Progenitor cell of endocrine pancreas (in vitro differentiated cells): ENCODE data around the gene AHR. TPM values are rescaled to one million over a fixed set of nuclear protein-coding genes. Genes with fewer than 3 reads are reported as not detected.

Source experiments
- DNase-seq: peaks from one replicate; pipeline ENCODE4 v3.0.0; 2021; ENCODE audit warnings: low spot score; ENCODE audit not compliant: unreplicated experiment
- H3K27ac Mint-ChIP-seq: 2 replicates; pipeline ENCODE4 v1.8.0; 2021; ENCODE audit warnings: mild to moderate bottlenecking, moderate library complexity, mixed read lengths
- H3K27me3 Mint-ChIP-seq: 2 replicates; pipeline ENCODE4 v1.8.0; 2021; ENCODE audit warnings: mixed read lengths
- H3K36me3 Mint-ChIP-seq: 2 replicates; pipeline ENCODE4 v1.8.0; 2022; ENCODE audit warnings: mixed read lengths; ENCODE audit not compliant: insufficient read depth
- H3K4me1 Mint-ChIP-seq: 2 replicates; pipeline ENCODE4 v1.8.0; 2021; ENCODE audit warnings: low read depth, mixed read lengths
- H3K4me3 Mint-ChIP-seq: 2 replicates; pipeline ENCODE4 v1.8.0; 2021; ENCODE audit warnings: low read depth, mild to moderate bottlenecking, moderate library complexity, mixed read lengths
- H3K9me3 Mint-ChIP-seq: 2 replicates; pipeline ENCODE4 v1.8.0; 2021; ENCODE audit warnings: low read depth, mixed read lengths
- total RNA-seq: library from RNA; stranded (reverse); gene quantifications from 2 replicates; pipeline ENCODE4 v1.2.1, GENCODE V29; 2021
- TF ChIP-seq, protein P1 (sequence below): fragments of 200-600 bp; sonication (generic); IDR thresholded peaks from one replicate; pipeline ENCODE4 v1.5.0; 2021; ENCODE audit warnings: antibody characterized with exemption, mild to moderate bottlenecking; ENCODE audit not compliant: unreplicated experiment

The AHR gene
- total RNA-seq, 1 donor from 2014 or later: 15.1 TPM

DNA sequence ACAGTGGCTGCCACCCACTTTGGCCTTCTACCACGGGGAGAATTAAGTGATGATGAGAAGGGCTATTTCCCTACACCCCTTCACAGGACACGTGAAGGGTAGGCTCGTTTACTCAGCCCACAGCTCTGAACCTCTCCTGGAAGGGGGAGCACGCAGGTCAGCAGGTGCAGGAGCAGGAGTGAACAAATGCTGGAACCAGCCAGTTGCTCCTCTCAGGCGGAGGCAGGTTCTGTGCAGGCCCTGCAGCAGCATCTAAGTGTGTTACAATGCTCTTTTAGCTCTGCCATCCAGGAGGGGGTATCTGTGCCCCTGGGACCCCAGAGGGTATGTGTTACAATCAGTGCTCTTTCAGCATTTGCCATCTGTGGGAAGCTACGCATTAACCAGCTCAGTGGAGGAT is 61.2 kb downstream of the AHR start:
- TF ChIP-seq, protein P1, sequence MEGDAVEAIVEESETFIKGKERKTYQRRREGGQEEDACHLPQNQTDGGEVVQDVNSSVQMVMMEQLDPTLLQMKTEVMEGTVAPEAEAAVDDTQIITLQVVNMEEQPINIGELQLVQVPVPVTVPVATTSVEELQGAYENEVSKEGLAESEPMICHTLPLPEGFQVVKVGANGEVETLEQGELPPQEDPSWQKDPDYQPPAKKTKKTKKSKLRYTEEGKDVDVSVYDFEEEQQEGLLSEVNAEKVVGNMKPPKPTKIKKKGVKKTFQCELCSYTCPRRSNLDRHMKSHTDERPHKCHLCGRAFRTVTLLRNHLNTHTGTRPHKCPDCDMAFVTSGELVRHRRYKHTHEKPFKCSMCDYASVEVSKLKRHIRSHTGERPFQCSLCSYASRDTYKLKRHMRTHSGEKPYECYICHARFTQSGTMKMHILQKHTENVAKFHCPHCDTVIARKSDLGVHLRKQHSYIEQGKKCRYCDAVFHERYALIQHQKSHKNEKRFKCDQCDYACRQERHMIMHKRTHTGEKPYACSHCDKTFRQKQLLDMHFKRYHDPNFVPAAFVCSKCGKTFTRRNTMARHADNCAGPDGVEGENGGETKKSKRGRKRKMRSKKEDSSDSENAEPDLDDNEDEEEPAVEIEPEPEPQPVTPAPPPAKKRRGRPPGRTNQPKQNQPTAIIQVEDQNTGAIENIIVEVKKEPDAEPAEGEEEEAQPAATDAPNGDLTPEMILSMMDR: no peak
- Mint-ChIP-seq H3K27ac (no peak overlapping the region), H3K9me3 (no peaks in the 10 kb centered on the region), H3K4me1 (no peaks in the 10 kb centered on the region), H3K4me3 (no peak overlapping the region), H3K36me3 (peaks cover 1% of the 10 kb centered on the region), H3K27me3 (no peaks in the 10 kb centered on the region)
- DNase-seq: no peak

DNA sequence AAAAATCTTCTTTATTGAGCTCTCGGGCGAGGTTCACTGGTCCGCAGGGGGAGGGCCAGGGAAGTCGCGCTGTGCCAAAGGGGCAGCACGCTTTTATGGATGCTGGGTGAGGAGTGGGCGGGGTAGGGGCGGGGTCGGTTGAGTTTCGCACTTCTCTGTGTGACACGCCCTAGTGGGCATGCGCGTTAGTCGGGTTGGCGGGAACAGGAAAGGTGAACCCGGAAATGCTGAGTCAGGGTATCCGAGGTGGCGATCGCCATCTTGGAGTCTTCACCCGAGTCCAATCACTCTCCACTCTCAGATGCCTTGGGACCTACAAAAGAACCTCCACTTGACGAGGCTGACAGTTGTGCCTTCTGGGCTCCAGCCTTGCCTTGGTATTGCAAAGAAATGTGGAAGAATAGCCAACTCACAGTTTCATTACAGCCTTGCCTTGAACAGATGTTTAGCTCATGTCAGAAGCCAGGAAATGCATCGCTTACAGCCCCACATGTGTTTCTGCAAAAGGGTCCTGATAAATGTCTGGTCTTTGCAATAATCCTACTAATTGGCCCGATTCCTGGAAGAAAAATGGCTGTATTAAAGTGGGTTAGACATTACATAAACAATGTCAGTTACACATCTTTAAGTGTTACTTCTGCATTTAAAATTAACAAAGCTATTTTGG is 64.1 kb downstream of the AHR start:
- DNase-seq: no peak
- Mint-ChIP-seq H3K36me3 (no peaks in the 10 kb centered on the region), H3K4me3 (no peak overlapping the region), H3K4me1 (no peaks in the 10 kb centered on the region), H3K27ac (no peak overlapping the region), H3K27me3 (no peaks in the 10 kb centered on the region), H3K9me3 (no peaks in the 10 kb centered on the region)
- TF ChIP-seq, protein P1: no peak

DNA sequence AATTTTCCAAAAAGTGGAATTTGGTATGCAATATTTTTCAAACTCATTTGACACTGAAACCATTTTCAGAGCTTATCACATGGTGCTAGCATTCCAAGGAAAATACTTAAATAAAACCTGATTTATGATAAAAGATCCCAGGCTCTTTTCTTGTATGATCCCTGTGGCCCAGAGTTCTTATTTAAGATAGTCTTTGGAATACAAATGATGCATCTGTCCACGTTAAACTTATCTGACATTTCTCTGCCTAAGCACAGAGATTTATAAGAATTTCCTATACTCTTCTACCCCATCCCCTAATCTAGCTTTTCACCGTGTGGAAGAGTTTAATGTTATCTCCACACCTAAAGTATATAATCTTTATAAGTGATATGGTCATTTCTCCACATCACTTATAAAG is 66.2 kb downstream of the AHR start:
- Mint-ChIP-seq H3K9me3 (no peaks in the 10 kb centered on the region), H3K36me3 (no peaks in the 10 kb centered on the region), H3K27me3 (no peaks in the 10 kb centered on the region), H3K27ac (no peak overlapping the region), H3K4me3 (no peak overlapping the region), H3K4me1 (no peaks in the 10 kb centered on the region)
- TF ChIP-seq, protein P1: no peak
- DNase-seq: no peak

DNA sequence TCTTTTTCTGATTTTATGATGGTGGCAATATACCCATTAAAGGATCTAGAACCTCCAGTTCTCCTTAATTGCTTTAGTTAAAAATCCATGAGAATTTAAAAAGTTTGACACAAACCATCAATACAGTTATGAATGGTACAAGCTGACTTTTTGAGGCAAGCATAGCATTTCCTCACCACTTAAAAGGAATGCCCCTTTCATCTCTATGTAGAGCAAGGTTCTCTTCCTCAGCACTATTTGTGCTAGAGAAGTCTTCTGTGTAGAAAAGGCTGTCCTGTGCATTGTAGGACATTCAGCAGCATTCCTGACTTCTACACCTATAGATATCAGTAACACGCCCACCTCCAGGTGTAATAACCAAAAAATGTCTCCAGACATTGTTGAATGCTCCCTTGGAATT is 67.3 kb downstream of the AHR start:
- TF ChIP-seq, protein P1: no peak
- Mint-ChIP-seq H3K27ac (no peak overlapping the region), H3K9me3 (no peaks in the 10 kb centered on the region), H3K4me3 (no peak overlapping the region), H3K36me3 (no peaks in the 10 kb centered on the region), H3K4me1 (no peaks in the 10 kb centered on the region), H3K27me3 (no peaks in the 10 kb centered on the region)
- DNase-seq: no peak

DNA sequence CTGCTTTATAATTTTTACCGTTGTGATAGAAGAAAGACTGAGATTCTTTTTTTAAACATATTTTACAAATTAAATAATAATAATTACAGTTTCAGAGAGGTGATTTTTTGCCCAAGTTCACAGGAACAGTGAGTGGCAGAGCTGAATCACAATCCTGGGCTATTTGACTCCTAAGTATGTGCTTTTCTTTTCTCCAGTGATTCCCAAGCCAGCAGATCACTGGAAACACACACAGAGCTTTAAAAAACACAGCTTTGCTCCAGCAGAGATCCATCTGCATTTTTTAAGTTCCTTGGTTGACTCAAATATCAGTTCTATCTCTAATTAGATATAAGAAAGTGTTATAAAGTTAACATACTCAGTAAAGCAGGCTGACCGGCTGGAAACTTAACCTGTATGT is 69.0 kb downstream of the AHR start:
- no peaks in the 10 kb centered on the region for H3K27me3 Mint-ChIP-seq
- no peak overlapping the region for H3K4me3 Mint-ChIP-seq
- TF ChIP-seq, protein P1: no peak
- DNase-seq: no peak
- peaks cover 5% of the 10 kb centered on the region for H3K4me1 Mint-ChIP-seq
- no peak overlapping the region for H3K27ac Mint-ChIP-seq
- H3K9me3 Mint-ChIP-seq: no peaks in the 10 kb centered on the region
- H3K36me3 Mint-ChIP-seq: no peaks in the 10 kb centered on the region
